RWPE1 (cell line): Measurements from ENCODE around the gene BASP1.

Source experiments
- CTCF ChIA-PET: fragments of 350-600 bp; sonication (Branson Sonifier 250); formaldehyde crosslinking; extraction: SDS; loops from one replicate; lab custom pipeline; 2021; lab: Yijun Ruan, JAX
- POLR2A ChIA-PET: fragments of 400-600 bp; formaldehyde crosslinking; extraction: SDS; loops from one replicate; lab custom pipeline; 2020; ENCODE audit warnings: antibody characterized with exemption; ENCODE audit not compliant: low non-redundant PET; lab: Yijun Ruan, JAX
- DNase-seq: peaks from one replicate; pipeline ENCODE4 v3.0.0; 2012; ENCODE audit warnings: low spot score
- H3K27ac ChIP-seq: fragments of 450-650 bp; 2 replicates; pipeline ENCODE4 v1.5.1; 2017
- TF ChIP-seq, protein P1 (sequence below): fragments of 450-650 bp; conservative IDR thresholded peaks from 2 replicates; pipeline ENCODE4 v1.5.1; 2017; ENCODE audit warnings: low read depth, mild to moderate bottlenecking

The BASP1 gene

DNA sequence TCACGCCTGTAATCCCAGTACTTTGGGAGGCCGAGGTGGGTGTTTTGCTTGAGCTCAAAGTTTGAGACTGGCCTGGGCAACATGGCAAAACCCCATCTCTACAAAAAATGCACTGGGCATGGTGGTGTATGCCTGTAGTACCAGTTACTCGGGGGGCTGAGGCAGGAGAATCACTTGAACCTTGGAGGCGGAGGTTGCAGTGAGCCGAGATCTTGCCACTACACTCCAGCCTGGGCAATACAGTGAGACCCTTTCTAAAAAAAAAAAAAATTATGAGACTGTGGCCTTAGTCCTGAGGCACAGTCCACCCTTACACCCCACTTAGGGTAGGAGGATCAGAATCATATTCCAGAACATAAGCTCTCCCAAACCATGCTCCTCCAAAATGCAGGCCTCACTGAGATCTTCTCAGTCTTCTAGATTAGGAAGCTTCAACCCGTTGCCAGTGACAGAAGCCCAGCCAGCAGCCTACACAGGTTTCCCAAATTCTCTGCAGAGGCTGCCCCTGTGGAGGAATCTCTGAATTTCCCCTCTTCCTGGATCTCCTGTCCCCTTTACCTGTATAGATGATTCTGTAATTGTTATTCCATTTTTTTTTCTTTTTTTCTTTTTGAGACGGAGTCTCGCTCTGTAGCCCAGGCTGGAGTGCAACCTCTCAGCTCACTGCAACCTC is 77.3 kb downstream of the BASP1 start:
- POLR2A ChIA-PET = interaction anchor here (0.6 kb wide), 1 partner anchor 12 kb away, joined by 3 read pairs; no protein-coding TSS in a partner anchor
- H3K27ac ChIP-seq = no peak overlapping the region
- DNase-seq = no peak
- CTCF ChIA-PET = interaction anchor here (0.6 to 0.8 kb wide), 2 partner anchors 11 to 73 kb away, joined by 4 read pairs; no protein-coding TSS in a partner anchor
- TF ChIP-seq, protein P1, sequence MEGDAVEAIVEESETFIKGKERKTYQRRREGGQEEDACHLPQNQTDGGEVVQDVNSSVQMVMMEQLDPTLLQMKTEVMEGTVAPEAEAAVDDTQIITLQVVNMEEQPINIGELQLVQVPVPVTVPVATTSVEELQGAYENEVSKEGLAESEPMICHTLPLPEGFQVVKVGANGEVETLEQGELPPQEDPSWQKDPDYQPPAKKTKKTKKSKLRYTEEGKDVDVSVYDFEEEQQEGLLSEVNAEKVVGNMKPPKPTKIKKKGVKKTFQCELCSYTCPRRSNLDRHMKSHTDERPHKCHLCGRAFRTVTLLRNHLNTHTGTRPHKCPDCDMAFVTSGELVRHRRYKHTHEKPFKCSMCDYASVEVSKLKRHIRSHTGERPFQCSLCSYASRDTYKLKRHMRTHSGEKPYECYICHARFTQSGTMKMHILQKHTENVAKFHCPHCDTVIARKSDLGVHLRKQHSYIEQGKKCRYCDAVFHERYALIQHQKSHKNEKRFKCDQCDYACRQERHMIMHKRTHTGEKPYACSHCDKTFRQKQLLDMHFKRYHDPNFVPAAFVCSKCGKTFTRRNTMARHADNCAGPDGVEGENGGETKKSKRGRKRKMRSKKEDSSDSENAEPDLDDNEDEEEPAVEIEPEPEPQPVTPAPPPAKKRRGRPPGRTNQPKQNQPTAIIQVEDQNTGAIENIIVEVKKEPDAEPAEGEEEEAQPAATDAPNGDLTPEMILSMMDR = no peak

DNA sequence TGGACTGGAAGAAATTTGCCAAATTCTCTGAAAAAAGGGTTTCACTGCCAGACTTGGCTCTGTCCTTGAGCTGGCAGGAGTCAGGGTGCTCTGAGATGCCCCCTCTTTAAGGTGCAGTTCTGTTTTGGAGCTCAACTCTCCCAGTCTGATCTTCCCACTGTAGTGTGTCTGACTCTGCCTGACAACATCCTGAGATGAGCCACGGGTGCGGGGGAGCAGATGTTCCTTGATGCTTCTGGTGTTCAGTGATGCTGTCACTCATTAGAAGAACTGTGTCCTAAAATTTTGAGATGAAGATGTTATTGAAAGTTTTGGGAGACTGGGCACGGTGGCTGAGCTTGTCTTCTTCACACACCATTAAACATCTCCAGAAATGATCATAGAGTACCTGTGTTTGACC is 78.2 kb downstream of the BASP1 start:
- TF ChIP-seq, protein P1 = no peak
- CTCF ChIA-PET = interaction anchor here (0.6 to 0.8 kb wide), 2 partner anchors 10 to 13 kb away, joined by 3 to 4 read pairs; no protein-coding TSS in a partner anchor
- POLR2A ChIA-PET = no interaction called here
- no peak for DNase-seq
- no peak overlapping the region for H3K27ac ChIP-seq

DNA sequence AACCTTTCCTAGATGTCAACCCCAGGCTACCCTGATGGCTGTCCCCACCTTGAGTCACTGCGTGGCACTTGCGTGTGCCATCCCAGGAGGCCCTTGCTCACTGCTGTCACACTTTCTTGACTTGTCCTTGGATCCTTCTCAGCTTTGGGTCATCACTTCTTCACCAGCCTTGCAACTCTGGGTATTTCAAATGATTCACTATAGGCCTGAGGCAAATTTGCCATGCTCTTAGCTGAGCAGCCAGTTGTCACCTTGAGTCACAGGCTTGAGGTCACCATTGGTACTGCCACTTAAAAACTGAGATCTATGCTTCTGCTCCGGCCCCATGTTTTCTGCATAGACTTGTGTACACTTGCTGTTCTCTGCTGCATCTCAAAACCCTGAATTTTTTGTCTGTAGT is 84.7 kb downstream of the BASP1 start:
- POLR2A ChIA-PET = no interaction called here
- DNase-seq = no peak
- TF ChIP-seq, protein P1 = no peak
- CTCF ChIA-PET = interaction anchor here (0.6 kb wide), 1 partner anchor 85 kb away, joined by 3 read pairs; no protein-coding TSS in a partner anchor
- no peak overlapping the region for H3K27ac ChIP-seq

DNA sequence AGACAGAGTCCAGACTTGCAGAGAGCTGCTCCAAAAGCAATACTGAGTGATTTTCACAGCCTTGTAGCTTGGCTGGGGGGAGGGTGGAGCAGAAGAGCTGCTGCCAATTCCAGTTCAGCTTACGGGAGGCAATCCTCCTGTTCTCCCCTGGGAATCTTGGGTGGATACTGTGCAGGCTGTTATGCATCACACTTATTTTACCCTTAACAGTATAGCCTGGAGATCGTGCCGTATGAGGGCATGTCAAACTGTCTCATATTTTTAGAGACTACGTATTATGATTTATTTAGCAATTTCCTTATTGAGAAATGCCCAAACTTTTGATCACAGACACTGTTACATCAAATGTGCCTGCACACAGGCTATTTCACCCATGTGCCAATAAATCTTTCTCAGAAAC is 85.2 kb downstream of the BASP1 start:
- POLR2A ChIA-PET = no interaction called here
- no peak overlapping the region for H3K27ac ChIP-seq
- CTCF ChIA-PET = no interaction called here
- TF ChIP-seq, protein P1 = no peak
- no peak for DNase-seq

DNA sequence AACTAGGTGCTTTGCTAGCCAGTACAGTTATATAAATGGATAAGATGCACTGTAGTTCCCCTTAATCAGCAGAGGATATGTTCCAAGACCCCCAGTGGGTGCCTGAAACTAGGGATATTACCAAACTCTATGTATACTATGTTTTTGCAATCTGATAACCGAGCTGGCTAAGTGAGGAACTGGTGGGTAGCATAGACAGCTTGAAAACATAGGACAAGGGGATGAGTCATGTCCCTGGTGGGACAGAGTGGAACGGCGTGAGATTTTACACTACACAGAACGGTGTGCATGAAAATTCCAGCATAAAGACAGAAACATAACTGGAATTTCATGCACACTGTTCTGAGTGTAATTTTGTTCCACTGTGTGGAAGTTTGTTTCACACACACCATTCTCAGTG is 86.9 kb downstream of the BASP1 start:
- H3K27ac ChIP-seq = no peak overlapping the region
- CTCF ChIA-PET = no interaction called here
- POLR2A ChIA-PET = no interaction called here
- TF ChIP-seq, protein P1 = no peak
- DNase-seq = no peak

DNA sequence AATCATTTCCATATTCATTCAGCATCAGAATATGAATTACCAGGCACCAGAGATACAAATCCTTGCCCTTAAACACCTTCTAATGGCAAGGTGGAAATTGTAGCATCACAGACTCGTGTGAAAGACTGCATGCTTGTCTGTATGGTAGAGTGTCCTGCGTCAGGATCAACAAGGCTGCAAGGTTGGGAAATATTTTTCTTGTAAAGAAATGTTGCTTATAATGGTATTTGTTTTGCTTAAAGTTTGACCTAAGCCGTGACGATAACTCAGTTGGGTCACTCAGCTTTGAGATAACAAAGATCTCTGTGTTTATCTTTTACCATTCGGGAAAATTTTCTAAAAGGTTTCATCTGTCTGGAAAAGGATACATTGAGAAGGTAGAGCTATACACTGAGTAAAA is 87.6 kb downstream of the BASP1 start:
- ChIA-PET CTCF (no interaction called here), POLR2A (no interaction called here)
- no peak overlapping the region for H3K27ac ChIP-seq
- DNase-seq = no peak
- TF ChIP-seq, protein P1 = no peak
